Peyer's patch (tissue), 4 donors: ENCODE results near the gene NOL8.

Experiments used
- CTCF ChIP-seq, 6 experiments: fragments of 450-650 bp in 4 of 6; fragments of 200-600 bp in 2 of 6; sonication (generic) in 1 of 6; IDR thresholded peaks; one replicate each; pipeline ENCODE4 v1.5.1; 2017 to 2019; ENCODE audit warnings: antibody characterized with exemption in 6 of 6, mild to moderate bottlenecking in 3 of 6, moderate library complexity in 1 of 6
- POLR2A ChIP-seq, 2 donors: fragments of 450-650 bp; IDR thresholded peaks; one replicate each; pipeline ENCODE4 v1.5.1; 2017; ENCODE audit warnings: antibody characterized with exemption in 2 of 2, mild to moderate bottlenecking in 2 of 2, moderate library complexity in 2 of 2

- no peak for TF ChIP-seq CTCF (IDR thresholded peaks at IDR 0.05)
- no peak for TF ChIP-seq POLR2A (IDR thresholded peaks at IDR 0.05)
Measured at GRCh38 chr9:92324889-92325268, 271 bp downstream of the NOL8 start.
